ENCODE results near the gene ARHGAP12.

DNA sequence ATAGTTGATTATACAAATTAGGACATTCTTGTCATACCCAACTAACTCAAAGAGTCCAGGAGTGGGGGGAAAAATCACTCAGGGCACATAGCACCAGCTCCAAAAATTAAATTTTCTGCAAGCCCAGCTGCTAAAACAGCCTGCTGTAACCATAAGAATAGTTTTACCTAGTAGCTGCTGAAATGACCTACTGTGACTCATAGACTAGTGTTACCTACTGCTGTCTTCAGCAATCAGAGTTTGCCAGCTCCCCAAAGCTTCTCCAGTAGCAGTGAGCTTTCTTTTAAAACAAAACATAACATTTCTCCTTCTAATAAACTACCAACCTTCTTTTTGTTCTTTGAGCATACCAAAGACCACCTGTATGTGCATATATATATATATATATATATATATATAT lies 4.2 kb upstream of the ARHGAP12 start:
- TF ChIP-seq, protein P1, sequence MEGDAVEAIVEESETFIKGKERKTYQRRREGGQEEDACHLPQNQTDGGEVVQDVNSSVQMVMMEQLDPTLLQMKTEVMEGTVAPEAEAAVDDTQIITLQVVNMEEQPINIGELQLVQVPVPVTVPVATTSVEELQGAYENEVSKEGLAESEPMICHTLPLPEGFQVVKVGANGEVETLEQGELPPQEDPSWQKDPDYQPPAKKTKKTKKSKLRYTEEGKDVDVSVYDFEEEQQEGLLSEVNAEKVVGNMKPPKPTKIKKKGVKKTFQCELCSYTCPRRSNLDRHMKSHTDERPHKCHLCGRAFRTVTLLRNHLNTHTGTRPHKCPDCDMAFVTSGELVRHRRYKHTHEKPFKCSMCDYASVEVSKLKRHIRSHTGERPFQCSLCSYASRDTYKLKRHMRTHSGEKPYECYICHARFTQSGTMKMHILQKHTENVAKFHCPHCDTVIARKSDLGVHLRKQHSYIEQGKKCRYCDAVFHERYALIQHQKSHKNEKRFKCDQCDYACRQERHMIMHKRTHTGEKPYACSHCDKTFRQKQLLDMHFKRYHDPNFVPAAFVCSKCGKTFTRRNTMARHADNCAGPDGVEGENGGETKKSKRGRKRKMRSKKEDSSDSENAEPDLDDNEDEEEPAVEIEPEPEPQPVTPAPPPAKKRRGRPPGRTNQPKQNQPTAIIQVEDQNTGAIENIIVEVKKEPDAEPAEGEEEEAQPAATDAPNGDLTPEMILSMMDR (IDR thresholded peaks at IDR 0.05), result no peak
- TF ChIP-seq POLR2AphosphoS5 (IDR thresholded peaks at IDR 0.05), result no peak
- TF ChIP-seq POLR2A (IDR thresholded peaks at IDR 0.05), result no peak
